Effector memory CD8-positive, alpha-beta T cell (primary cell): ENCODE results near the gene ATRNL1.

Source experiments
- ATAC-seq: fragments of 150-1000 bp; cut with Tn5 transposase; replicated peaks from 2 replicates; pipeline ENCODE4 v1.10.0; 2021; ENCODE audit warnings: mild to moderate bottlenecking, moderate library complexity
- DNase-seq, 3 experiments: peaks; one replicate each; pipeline ENCODE4 v3.0.0; 2021
- H3K27ac Mint-ChIP-seq, 2 donors: one replicate each; pipeline ENCODE4 v1.8.0; 2022; ENCODE audit warnings: mild to moderate bottlenecking in 2 of 2, mixed read lengths in 2 of 2, moderate library complexity in 2 of 2
- H3K27me3 Mint-ChIP-seq, 2 donors: one replicate each; pipeline ENCODE4 v1.8.0; 2022; ENCODE audit warnings: mixed read lengths in 2 of 2
- H3K36me3 Mint-ChIP-seq: one replicate; pipeline ENCODE4 v1.8.0; 2022; ENCODE audit warnings: mild to moderate bottlenecking, moderate library complexity, mixed read lengths; ENCODE audit not compliant: insufficient read depth
- H3K4me1 Mint-ChIP-seq, 2 donors: one replicate each; pipeline ENCODE4 v1.8.0; 2022; ENCODE audit warnings: low read depth in 2 of 2, mixed read lengths in 2 of 2
- H3K4me3 Mint-ChIP-seq, 2 donors: one replicate each; pipeline ENCODE4 v1.8.0; 2022; ENCODE audit warnings: mild to moderate bottlenecking in 2 of 2, mixed read lengths in 2 of 2, moderate library complexity in 2 of 2
- H3K9me3 Mint-ChIP-seq, 2 donors: one replicate each; pipeline ENCODE4 v1.8.0; 2022; ENCODE audit warnings: mixed read lengths in 2 of 2

The ATRNL1 gene

GRCh38 chr10:115909962-115910731 lies 817.0 kb downstream of the ATRNL1 start:
- H3K9me3 Mint-ChIP-seq: peaks cover 0 to 6% of the 10 kb centered on the region in 2 donors
- H3K4me1 Mint-ChIP-seq: no peaks in the 10 kb centered on the region
- ATAC-seq: no peak
- no peaks in the 10 kb centered on the region for H3K27me3 Mint-ChIP-seq
- no peak overlapping the region for H3K4me3 Mint-ChIP-seq
- no peaks in the 10 kb centered on the region for H3K36me3 Mint-ChIP-seq
- no peak overlapping the region for H3K27ac Mint-ChIP-seq
- no peak for DNase-seq

- H3K36me3 Mint-ChIP-seq: no peaks in the 10 kb centered on the region
- DNase-seq: no peak
- ATAC-seq: no peak
- H3K27me3 Mint-ChIP-seq: no peaks in the 10 kb centered on the region
- peaks cover 0 to 4% of the 10 kb centered on the region in 2 donors for H3K9me3 Mint-ChIP-seq
- no peak overlapping the region for H3K4me3 Mint-ChIP-seq
- no peaks in the 10 kb centered on the region for H3K4me1 Mint-ChIP-seq
- no peak overlapping the region for H3K27ac Mint-ChIP-seq
Measured at GRCh38 chr10:115914475-115914874, 821.3 kb downstream of the ATRNL1 start.

GRCh38 chr10:115915429-115915828 lies 822.3 kb downstream of the ATRNL1 start:
- ATAC-seq: no peak
- Mint-ChIP-seq H3K36me3 (no peaks in the 10 kb centered on the region), H3K9me3 (peaks cover 4 to 6% of the 10 kb centered on the region in 2 donors), H3K4me3 (no peak overlapping the region), H3K27ac (no peak overlapping the region), H3K27me3 (no peaks in the 10 kb centered on the region), H3K4me1 (no peaks in the 10 kb centered on the region)
- DNase-seq: no peak

- DNase-seq (no peak), ATAC-seq (no peak)
- no peaks in the 10 kb centered on the region for H3K27me3 Mint-ChIP-seq
- no peaks in the 10 kb centered on the region for H3K4me1 Mint-ChIP-seq
- no peak overlapping the region for H3K4me3 Mint-ChIP-seq
- H3K36me3 Mint-ChIP-seq: no peaks in the 10 kb centered on the region
- H3K27ac Mint-ChIP-seq: no peak overlapping the region
- peaks cover 3 to 11% of the 10 kb centered on the region in 2 donors for H3K9me3 Mint-ChIP-seq
Measured at GRCh38 chr10:115918812-115919211, 825.6 kb downstream of the ATRNL1 start.

GRCh38 chr10:115921795-115922194 lies 828.6 kb downstream of the ATRNL1 start:
- H3K4me1 Mint-ChIP-seq: no peaks in the 10 kb centered on the region
- ATAC-seq (no peak), DNase-seq (no peak)
- H3K4me3 Mint-ChIP-seq: no peak overlapping the region
- no peaks in the 10 kb centered on the region for H3K36me3 Mint-ChIP-seq
- H3K27me3 Mint-ChIP-seq: no peaks in the 10 kb centered on the region
- H3K27ac Mint-ChIP-seq: no peak overlapping the region
- H3K9me3 Mint-ChIP-seq: peaks cover 8 to 25% of the 10 kb centered on the region in 2 donors

GRCh38 chr10:115931309-115931708 lies 838.1 kb downstream of the ATRNL1 start:
- Mint-ChIP-seq H3K27ac (no peak overlapping the region), H3K4me3 (no peak overlapping the region), H3K27me3 (no peaks in the 10 kb centered on the region), H3K36me3 (peaks cover 3% of the 10 kb centered on the region), H3K4me1 (no peaks in the 10 kb centered on the region), H3K9me3 (peaks cover 1 to 8% of the 10 kb centered on the region in 2 donors)
- DNase-seq (no peak), ATAC-seq (no peak)

GRCh38 chr10:115932099-115932498 lies 838.9 kb downstream of the ATRNL1 start:
- H3K36me3 Mint-ChIP-seq: peaks cover 3% of the 10 kb centered on the region
- no peak for DNase-seq
- ATAC-seq: no peak
- no peak overlapping the region for H3K27ac Mint-ChIP-seq
- H3K4me3 Mint-ChIP-seq: no peak overlapping the region
- H3K27me3 Mint-ChIP-seq: no peaks in the 10 kb centered on the region
- peaks cover 5 to 7% of the 10 kb centered on the region in 2 donors for H3K9me3 Mint-ChIP-seq
- no peaks in the 10 kb centered on the region for H3K4me1 Mint-ChIP-seq

- peaks cover 3% of the 10 kb centered on the region for H3K36me3 Mint-ChIP-seq
- no peaks in the 10 kb centered on the region for H3K4me1 Mint-ChIP-seq
- H3K27ac Mint-ChIP-seq: no peak overlapping the region
- H3K27me3 Mint-ChIP-seq: no peaks in the 10 kb centered on the region
- DNase-seq (no peak), ATAC-seq (no peak)
- no peak overlapping the region for H3K4me3 Mint-ChIP-seq
- H3K9me3 Mint-ChIP-seq: peaks cover 7% of the 10 kb centered on the region in 2 donors
Measured at GRCh38 chr10:115933098-115933497, 839.9 kb downstream of the ATRNL1 start.

- ATAC-seq (no peak), DNase-seq (no peak)
- H3K27ac Mint-ChIP-seq: no peak overlapping the region
- no peaks in the 10 kb centered on the region for H3K27me3 Mint-ChIP-seq
- peaks cover 3% of the 10 kb centered on the region for H3K36me3 Mint-ChIP-seq
- no peak overlapping the region for H3K4me3 Mint-ChIP-seq
- no peaks in the 10 kb centered on the region for H3K4me1 Mint-ChIP-seq
- H3K9me3 Mint-ChIP-seq: peaks cover 7 to 14% of the 10 kb centered on the region in 2 donors
Measured at GRCh38 chr10:115935731-115936130, 842.6 kb downstream of the ATRNL1 start.

GRCh38 chr10:115936926-115937767 lies 844.0 kb downstream of the ATRNL1 start:
- Mint-ChIP-seq H3K36me3 (peaks cover 3% of the 10 kb centered on the region), H3K27me3 (no peaks in the 10 kb centered on the region), H3K27ac (no peak overlapping the region), H3K4me1 (no peaks in the 10 kb centered on the region), H3K4me3 (no peak overlapping the region), H3K9me3 (peaks cover 5 to 14% of the 10 kb centered on the region in 2 donors)
- no peak for ATAC-seq
- DNase-seq: no peak

- no peak for ATAC-seq
- peaks cover 3% of the 10 kb centered on the region for H3K36me3 Mint-ChIP-seq
- no peak for DNase-seq
- H3K9me3 Mint-ChIP-seq: peaks cover 5 to 14% of the 10 kb centered on the region in 2 donors
- no peaks in the 10 kb centered on the region for H3K27me3 Mint-ChIP-seq
- H3K27ac Mint-ChIP-seq: no peak overlapping the region
- H3K4me3 Mint-ChIP-seq: no peak overlapping the region
- H3K4me1 Mint-ChIP-seq: no peaks in the 10 kb centered on the region
Measured at GRCh38 chr10:115937768-115938056, 844.5 kb downstream of the ATRNL1 start.

GRCh38 chr10:115939101-115939854 lies 846.1 kb downstream of the ATRNL1 start:
- H3K36me3 Mint-ChIP-seq: peaks cover 3% of the 10 kb centered on the region
- H3K9me3 Mint-ChIP-seq: peaks cover 3 to 14% of the 10 kb centered on the region in 2 donors
- no peak for DNase-seq
- H3K27me3 Mint-ChIP-seq: no peaks in the 10 kb centered on the region
- H3K27ac Mint-ChIP-seq: no peak overlapping the region
- H3K4me3 Mint-ChIP-seq: no peak overlapping the region
- no peak for ATAC-seq
- H3K4me1 Mint-ChIP-seq: no peaks in the 10 kb centered on the region

- H3K36me3 Mint-ChIP-seq: no peaks in the 10 kb centered on the region
- ATAC-seq (no peak), DNase-seq (no peak)
- no peaks in the 10 kb centered on the region for H3K4me1 Mint-ChIP-seq
- no peaks in the 10 kb centered on the region for H3K27me3 Mint-ChIP-seq
- peaks cover 0 to 14% of the 10 kb centered on the region in 2 donors for H3K9me3 Mint-ChIP-seq
- H3K27ac Mint-ChIP-seq: no peak overlapping the region
- H3K4me3 Mint-ChIP-seq: no peak overlapping the region
Measured at GRCh38 chr10:115941361-115941771, 848.2 kb downstream of the ATRNL1 start.
